Measurements from ENCODE around the gene SMAD2. TPM values are rescaled to one million over a fixed set of nuclear protein-coding genes. Genes with fewer than 3 reads are reported as not detected.

Gene SMAD2
- total RNA-seq, 1 experiment from 2014 or later: 124 TPM

DNA sequence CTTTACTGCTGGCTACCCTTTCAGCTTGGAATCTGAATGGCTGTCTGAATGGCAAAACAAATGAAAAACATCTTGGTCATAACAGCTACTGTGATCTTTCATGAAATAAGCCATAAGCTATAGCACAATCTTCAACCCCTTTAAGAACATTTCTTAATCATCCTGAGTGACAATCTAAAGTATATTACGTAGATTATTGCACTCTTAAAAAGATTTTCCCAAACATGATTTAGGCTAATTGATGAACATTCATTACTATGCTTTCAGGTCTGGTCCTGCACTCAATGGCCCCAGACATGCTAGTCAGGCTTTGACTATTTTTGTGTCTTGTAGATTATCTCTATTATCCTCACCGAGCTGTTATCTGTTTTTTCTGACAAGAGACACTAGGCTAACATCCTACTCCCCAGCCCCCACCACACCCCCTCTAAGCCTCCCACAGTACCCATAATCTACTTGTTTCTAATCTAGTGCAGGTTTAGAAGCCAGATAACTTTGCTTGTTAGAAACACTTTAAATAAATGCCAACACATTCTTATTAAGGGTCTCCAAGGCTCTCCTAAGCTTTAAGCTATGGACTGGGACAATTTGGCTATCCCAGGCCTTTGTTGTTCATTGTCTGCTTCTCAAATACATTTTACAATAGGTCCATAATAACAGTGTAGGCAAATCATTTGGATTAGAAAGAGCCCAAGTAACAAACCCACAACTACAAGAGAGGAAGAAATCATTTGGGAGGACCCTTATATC lies 4.2 kb downstream of the SMAD2 start:
- intact Hi-C loops (cut with micrococcal nuclease; ENCODE audit: unreplicated experiment): no loop called here
- H3K36me3 ChIP-seq (ENCODE audit: insufficient read depth, low read length, poor library complexity, severe bottlenecking): no peaks in the 10 kb centered on the region
- no peak overlapping the region for H3K4me3 ChIP-seq (ENCODE audit: low read depth, low read length, poor library complexity, severe bottlenecking)
- H3K9me3 ChIP-seq (ENCODE audit: low read depth, low read length, poor library complexity, severe bottlenecking): no peaks in the 10 kb centered on the region
- POLR2A ChIA-PET (ENCODE audit: low non-redundant PET): interaction anchor here (0.5 to 0.6 kb wide), 2 partner anchors 210 to 240 kb away, joined by 3 to 4 read pairs; no protein-coding TSS in a partner anchor
- no peak for DNase-seq (ENCODE audit: low spot score)
- no peaks in the 10 kb centered on the region for H3K27me3 ChIP-seq (replicated peaks; ENCODE audit: insufficient read depth, low read depth, low read length, poor library complexity)
- CTCF ChIA-PET: no interaction called here
- BruUV-seq (replicated peaks): no TSS peak
- H3K4me1 ChIP-seq (ENCODE audit: insufficient read depth, low read length, poor library complexity, severe bottlenecking): peaks cover 8% of the 10 kb centered on the region
- TF ChIP-seq, protein P1, sequence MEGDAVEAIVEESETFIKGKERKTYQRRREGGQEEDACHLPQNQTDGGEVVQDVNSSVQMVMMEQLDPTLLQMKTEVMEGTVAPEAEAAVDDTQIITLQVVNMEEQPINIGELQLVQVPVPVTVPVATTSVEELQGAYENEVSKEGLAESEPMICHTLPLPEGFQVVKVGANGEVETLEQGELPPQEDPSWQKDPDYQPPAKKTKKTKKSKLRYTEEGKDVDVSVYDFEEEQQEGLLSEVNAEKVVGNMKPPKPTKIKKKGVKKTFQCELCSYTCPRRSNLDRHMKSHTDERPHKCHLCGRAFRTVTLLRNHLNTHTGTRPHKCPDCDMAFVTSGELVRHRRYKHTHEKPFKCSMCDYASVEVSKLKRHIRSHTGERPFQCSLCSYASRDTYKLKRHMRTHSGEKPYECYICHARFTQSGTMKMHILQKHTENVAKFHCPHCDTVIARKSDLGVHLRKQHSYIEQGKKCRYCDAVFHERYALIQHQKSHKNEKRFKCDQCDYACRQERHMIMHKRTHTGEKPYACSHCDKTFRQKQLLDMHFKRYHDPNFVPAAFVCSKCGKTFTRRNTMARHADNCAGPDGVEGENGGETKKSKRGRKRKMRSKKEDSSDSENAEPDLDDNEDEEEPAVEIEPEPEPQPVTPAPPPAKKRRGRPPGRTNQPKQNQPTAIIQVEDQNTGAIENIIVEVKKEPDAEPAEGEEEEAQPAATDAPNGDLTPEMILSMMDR (conservative IDR thresholded peaks at IDR 0.05; ENCODE audit: low read depth, low read length): no peak
- no peak for TF ChIP-seq EZH2 (IDR thresholded peaks at IDR 0.05; ENCODE audit: borderline replicate concordance, low read depth, low read length, poor library complexity, severe bottlenecking)
- no peak overlapping the region for H3K27ac ChIP-seq (ENCODE audit: low read depth, low read length, poor library complexity, severe bottlenecking)

DNA sequence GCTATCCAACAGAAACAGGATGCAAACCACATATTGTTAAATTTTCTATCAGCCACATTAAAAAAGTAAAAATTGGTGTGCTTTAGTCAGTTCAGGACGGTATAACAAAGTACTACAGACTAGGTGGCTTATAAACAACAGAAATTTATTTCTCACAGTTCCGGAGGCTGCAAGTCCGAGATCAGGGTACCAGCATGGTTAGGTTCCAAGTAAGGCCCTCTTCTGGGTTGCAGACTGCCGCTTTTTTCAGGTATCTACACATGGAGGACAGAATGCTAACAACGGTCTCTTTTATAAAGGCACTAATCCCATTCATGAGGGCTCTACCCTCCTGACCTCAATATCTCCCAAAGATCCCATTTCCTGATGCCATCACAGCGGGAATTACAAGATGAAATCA lies 10.5 kb downstream of the SMAD2 start:
- ChIA-PET CTCF (no interaction called here), POLR2A (ENCODE audit: low non-redundant PET) (no interaction called here)
- H3K4me1 ChIP-seq (ENCODE audit: insufficient read depth, low read length, poor library complexity, severe bottlenecking): peaks cover 9% of the 10 kb centered on the region
- no peak overlapping the region for H3K27ac ChIP-seq (ENCODE audit: low read depth, low read length, poor library complexity, severe bottlenecking)
- no peak for DNase-seq (ENCODE audit: low spot score)
- no TSS peak for BruUV-seq (replicated peaks)
- TF ChIP-seq, protein P1 (conservative IDR thresholded peaks at IDR 0.05; ENCODE audit: low read depth, low read length): no peak
- TF ChIP-seq EZH2 (IDR thresholded peaks at IDR 0.05; ENCODE audit: borderline replicate concordance, low read depth, low read length, poor library complexity, severe bottlenecking): no peak
- H3K36me3 ChIP-seq (ENCODE audit: insufficient read depth, low read length, poor library complexity, severe bottlenecking): no peaks in the 10 kb centered on the region
- H3K27me3 ChIP-seq (replicated peaks; ENCODE audit: insufficient read depth, low read depth, low read length, poor library complexity): no peaks in the 10 kb centered on the region
- intact Hi-C loops (cut with micrococcal nuclease; ENCODE audit: unreplicated experiment): no loop called here
- H3K4me3 ChIP-seq (ENCODE audit: low read depth, low read length, poor library complexity, severe bottlenecking): no peak overlapping the region
- H3K9me3 ChIP-seq (ENCODE audit: low read depth, low read length, poor library complexity, severe bottlenecking): no peaks in the 10 kb centered on the region

DNA sequence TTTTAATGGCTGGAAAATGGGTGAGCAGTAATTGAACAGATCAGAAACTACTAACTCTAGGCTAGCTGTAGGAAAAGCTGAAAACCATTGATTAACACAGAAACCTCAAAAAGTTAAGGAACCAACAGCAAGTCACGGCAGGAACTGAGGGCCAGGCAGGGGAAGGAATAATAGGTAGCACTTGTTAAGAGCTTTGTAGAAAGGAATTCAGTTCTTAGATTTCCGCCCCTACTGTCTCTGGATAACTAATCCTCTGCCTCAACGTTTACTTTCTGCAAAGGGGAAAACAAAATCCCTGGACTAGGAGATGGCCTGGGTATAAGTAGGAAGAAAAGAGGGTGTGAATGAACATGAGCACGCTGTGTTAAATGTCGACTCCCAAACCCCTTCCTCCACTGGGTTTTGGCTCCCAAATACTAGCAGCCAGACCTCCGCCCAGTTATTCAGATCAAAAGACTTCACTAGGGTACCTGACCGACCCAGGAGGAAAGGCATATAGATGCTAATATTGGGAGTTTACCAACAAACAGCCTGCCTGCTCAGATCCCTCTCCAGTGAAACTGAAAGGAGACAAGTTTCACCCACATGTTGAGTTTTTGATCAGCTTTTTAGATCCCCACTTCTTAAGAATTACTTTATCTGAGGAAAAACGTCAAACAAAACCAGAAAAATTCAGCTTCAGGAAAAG lies 12.4 kb downstream of the SMAD2 start:
- intact Hi-C loops (cut with micrococcal nuclease; ENCODE audit: unreplicated experiment): no loop called here
- ChIA-PET CTCF (no interaction called here), POLR2A (ENCODE audit: low non-redundant PET) (no interaction called here)
- Histone ChIP-seq H3K9me3 (ENCODE audit: low read depth, low read length, poor library complexity, severe bottlenecking) (no peaks in the 10 kb centered on the region), H3K27me3 (replicated peaks; ENCODE audit: insufficient read depth, low read depth, low read length, poor library complexity) (no peaks in the 10 kb centered on the region), H3K4me1 (ENCODE audit: insufficient read depth, low read length, poor library complexity, severe bottlenecking) (peaks cover 9% of the 10 kb centered on the region), H3K36me3 (ENCODE audit: insufficient read depth, low read length, poor library complexity, severe bottlenecking) (no peaks in the 10 kb centered on the region), H3K27ac (ENCODE audit: low read depth, low read length, poor library complexity, severe bottlenecking) (no peak overlapping the region), H3K4me3 (ENCODE audit: low read depth, low read length, poor library complexity, severe bottlenecking) (no peak overlapping the region)
- no peak for DNase-seq (ENCODE audit: low spot score)
- BruUV-seq (replicated peaks): no TSS peak
- TF ChIP-seq, protein P1 (conservative IDR thresholded peaks at IDR 0.05; ENCODE audit: low read depth, low read length): no peak
- no peak for TF ChIP-seq EZH2 (IDR thresholded peaks at IDR 0.05; ENCODE audit: borderline replicate concordance, low read depth, low read length, poor library complexity, severe bottlenecking)

Measured in A673 (cell line).